ENCODE results near the gene ACTR2. TPM values are rescaled to one million over a fixed set of nuclear protein-coding genes. Genes with fewer than 3 reads are reported as not detected.

ACTR2 gene
- total and polyA plus RNA-seq, 2 of the 13 experiments (the other 11 are each of a cell fraction or from before 2014, with no cell fraction given), result 51.2 to 100 TPM

- peak; percentile 88 for TF ChIP-seq ZBTB3 (CRISPR knock-in tag; IDR thresholded peaks at IDR 0.05; ENCODE audit: borderline replicate concordance, low read depth)
- TF ChIP-seq KLF9 (CRISPR knock-in tag; IDR thresholded peaks at IDR 0.05; ENCODE audit: low read depth), result no peak
- TF ChIP-seq KLF11 (CRISPR knock-in tag; IDR thresholded peaks at IDR 0.05), result peak; percentile 74; the same call in 1 of the 2 replicates
- 0 out of 2 replicates have a peak, but pooled peaks have one; percentile 59 for TF ChIP-seq ZNF12 (CRISPR knock-in tag; IDR thresholded peaks at IDR 0.05)
- TF ChIP-seq ZNF317 (CRISPR knock-in tag; IDR thresholded peaks at IDR 0.05), result 0 out of 2 replicates have a peak, but pooled peaks have one; percentile 46
- 0 out of 2 replicates have a peak, but pooled peaks have one; percentile 67 for TF ChIP-seq ZNF136 (CRISPR knock-in tag; IDR thresholded peaks at IDR 0.05; ENCODE audit: low read depth)
- TF ChIP-seq, protein P1, sequence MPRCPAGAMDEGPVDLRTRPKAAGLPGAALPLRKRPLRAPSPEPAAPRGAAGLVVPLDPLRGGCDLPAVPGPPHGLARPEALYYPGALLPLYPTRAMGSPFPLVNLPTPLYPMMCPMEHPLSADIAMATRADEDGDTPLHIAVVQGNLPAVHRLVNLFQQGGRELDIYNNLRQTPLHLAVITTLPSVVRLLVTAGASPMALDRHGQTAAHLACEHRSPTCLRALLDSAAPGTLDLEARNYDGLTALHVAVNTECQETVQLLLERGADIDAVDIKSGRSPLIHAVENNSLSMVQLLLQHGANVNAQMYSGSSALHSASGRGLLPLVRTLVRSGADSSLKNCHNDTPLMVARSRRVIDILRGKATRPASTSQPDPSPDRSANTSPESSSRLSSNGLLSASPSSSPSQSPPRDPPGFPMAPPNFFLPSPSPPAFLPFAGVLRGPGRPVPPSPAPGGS (CRISPR knock-in tag; IDR thresholded peaks at IDR 0.05), result no peak; the same call in 1 of the 2 replicates
- TF ChIP-seq TEAD3 (CRISPR knock-in tag; optimal IDR thresholded peaks at IDR 0.05; ENCODE audit: borderline replicate concordance), result peak; percentile 28
- TF ChIP-seq PHF21A (CRISPR knock-in tag; IDR thresholded peaks at IDR 0.05), result peak; percentile 32; the same call in 1 of the 2 replicates
- TF ChIP-seq ZNF530 (CRISPR knock-in tag; IDR thresholded peaks at IDR 0.05; ENCODE audit: low read depth), result no peak
- TF ChIP-seq KDM2A (CRISPR knock-in tag; IDR thresholded peaks at IDR 0.05; ENCODE audit: borderline replicate concordance, low read depth), result peak; percentile 74
- TF ChIP-seq KLF12 (CRISPR knock-in tag; IDR thresholded peaks at IDR 0.05; ENCODE audit: borderline replicate concordance), result peak; percentile 39; the same call in 1 of the 2 replicates
- TF ChIP-seq RBAK (CRISPR knock-in tag; IDR thresholded peaks at IDR 0.05), result no peak
- peak; percentile 55; the same call in 1 of the 2 replicates for TF ChIP-seq PHF8 (CRISPR knock-in tag; IDR thresholded peaks at IDR 0.05)
- no peak for TF ChIP-seq PCBP1 (IDR thresholded peaks at IDR 0.05; ENCODE audit: borderline replicate concordance, low read depth, low read length)
- TF ChIP-seq ERF (CRISPR knock-in tag; IDR thresholded peaks at IDR 0.05), result peak; percentile 60; the same call in 1 of the 2 replicates
- TF ChIP-seq RNF219 (CRISPR knock-in tag; IDR thresholded peaks at IDR 0.05), result no peak
- TF ChIP-seq TEF (CRISPR knock-in tag; IDR thresholded peaks at IDR 0.05), result no peak
- peak; percentile 64; the same call in 1 of the 2 replicates for TF ChIP-seq FOSL2 (CRISPR knock-in tag; IDR thresholded peaks at IDR 0.05)
- TF ChIP-seq ZNF253 (CRISPR knock-in tag; IDR thresholded peaks at IDR 0.05; ENCODE audit: borderline replicate concordance), result no peak
- no peak for TF ChIP-seq SOX13 (IDR thresholded peaks at IDR 0.05)
- peak in 1 of 2 experiments; percentile 21; a peak in 1 of 4 replicates for TF ChIP-seq SOX13 (CRISPR knock-in tag; conservative IDR thresholded peaks at IDR 0.05 in 1 of 2, IDR thresholded peaks at IDR 0.05 in 1 of 2)
- TF ChIP-seq PTBP1 (IDR thresholded peaks at IDR 0.05; ENCODE audit: low read depth, low read length, poor library complexity, severe bottlenecking), result no peak
Measured at GRCh38 chr2:65186872-65187851, 40.5 kb upstream of the ACTR2 start (continued).

All from HepG2 (cell line).